Measurements from ENCODE around the gene PAMR1. TPM values are rescaled to one million over a fixed set of nuclear protein-coding genes. Genes with fewer than 3 reads are reported as not detected.
"Not testable (repeated sequence)": the region's sequence is repeated elsewhere in the genome, so short reads cannot be mapped to it uniquely, and the experiment has no call there.

PAMR1 gene
- total RNA-seq, 6 experiments from 2014 or later, result 2.0 to 4.2 (median 2.8) TPM

- H3K27ac ChIP-seq, result no peak overlapping the region
- TF ChIP-seq CTCF (IDR thresholded peaks at IDR 0.05) (no peak), POLR2A (IDR thresholded peaks at IDR 0.05) (no peak)
- no peak overlapping the region for H3K4me3 ChIP-seq
- intact Hi-C loops (cut with DNase I), result no loop called here
- no peaks in the 10 kb centered on the region for H3K36me3 ChIP-seq
- DNase-seq (no peak), ATAC-seq (no peak)
- H3K4me1 ChIP-seq, result no peaks in the 10 kb centered on the region
- WGBS (ENCODE audit: insufficient coverage, low coverage, low lambda C conversion rate, missing lambda C conversion rate), result 29% methylated on average over 4 of the region's 4 CpGs
- no peaks in the 10 kb centered on the region for H3K9me3 ChIP-seq
- no peaks in the 10 kb centered on the region for H3K27me3 ChIP-seq
Observed at GRCh38 chr11:35548925-35549561, 23.6 kb upstream of the PAMR1 start.

- DNase-seq; intact Hi-C loops (cut with DNase I); H3K4me3 ChIP-seq; H3K27ac ChIP-seq; H3K27me3 ChIP-seq; ATAC-seq; H3K36me3 ChIP-seq; H3K4me1 ChIP-seq; H3K9me3 ChIP-seq: not testable (repeated sequence)
- WGBS (ENCODE audit: insufficient coverage, low coverage, low lambda C conversion rate, missing lambda C conversion rate), result 71% methylated on average over 4 of the region's 4 CpGs
Observed at GRCh38 chr11:35547995-35548394, 22.6 kb upstream of the PAMR1 start.

GRCh38 chr11:35546317-35546716 is 20.9 kb upstream of the PAMR1 start:
- Histone ChIP-seq H3K4me1 (no peaks in the 10 kb centered on the region), H3K4me3 (no peak overlapping the region), H3K9me3 (no peaks in the 10 kb centered on the region), H3K36me3 (no peaks in the 10 kb centered on the region), H3K27me3 (no peaks in the 10 kb centered on the region), H3K27ac (no peak overlapping the region)
- TF ChIP-seq CTCF (IDR thresholded peaks at IDR 0.05), result no peak
- no peak for TF ChIP-seq POLR2A (IDR thresholded peaks at IDR 0.05)
- no peak for ATAC-seq
- 43% methylated on average over 3 of the region's 3 CpGs for WGBS (ENCODE audit: insufficient coverage, low coverage, low lambda C conversion rate, missing lambda C conversion rate)
- no peak for DNase-seq
- intact Hi-C loops (cut with DNase I), result no loop called here

- Histone ChIP-seq H3K27me3 (no peaks in the 10 kb centered on the region), H3K4me1 (no peaks in the 10 kb centered on the region), H3K4me3 (no peak overlapping the region), H3K9me3 (no peaks in the 10 kb centered on the region), H3K36me3 (no peaks in the 10 kb centered on the region), H3K27ac (no peak overlapping the region)
- ATAC-seq (no peak), DNase-seq (no peak)
- intact Hi-C loops (cut with DNase I), result no loop called here
- TF ChIP-seq POLR2A (IDR thresholded peaks at IDR 0.05), result no peak
- no peak for TF ChIP-seq CTCF (IDR thresholded peaks at IDR 0.05)
- 78% methylated on average over 9 of the region's 9 CpGs for WGBS (ENCODE audit: insufficient coverage, low coverage, low lambda C conversion rate, missing lambda C conversion rate)
Observed at GRCh38 chr11:35545391-35546003, 20.1 kb upstream of the PAMR1 start.

- WGBS (ENCODE audit: insufficient coverage, low coverage, low lambda C conversion rate, missing lambda C conversion rate), result 57% methylated on average over 4 of the region's 4 CpGs
Observed at GRCh38 chr11:35543481-35543880, 18.1 kb upstream of the PAMR1 start.

More at GRCh38 chr11:35543481-35543880, 18.1 kb upstream of the PAMR1 start:
- H3K9me3 ChIP-seq, result no peaks in the 10 kb centered on the region
- ATAC-seq (no peak), DNase-seq (no peak)
- TF ChIP-seq POLR2A (IDR thresholded peaks at IDR 0.05), result no peak
- TF ChIP-seq CTCF (IDR thresholded peaks at IDR 0.05), result no peak
- H3K36me3 ChIP-seq, result no peaks in the 10 kb centered on the region
- H3K27me3 ChIP-seq, result no peaks in the 10 kb centered on the region
- H3K27ac ChIP-seq, result no peak overlapping the region
- no peak overlapping the region for H3K4me3 ChIP-seq
- intact Hi-C loops (cut with DNase I), result no loop called here
- H3K4me1 ChIP-seq, result no peaks in the 10 kb centered on the region

All from right lobe of liver (tissue), 6 donors.